Cardiac muscle cell (in vitro differentiated cells and primary cell): Measurements from ENCODE around the gene FIGN. TPM values are rescaled to one million over a fixed set of nuclear protein-coding genes. Genes with fewer than 3 reads are reported as not detected.
A peak's percentile ranks its signal among the peaks of the same experiment; 100 is the strongest.

ENCODE experiments used
- DNase-seq, 2 donors: peaks; one replicate each; pipeline versions ENCODE4 v3.0.0 to v3.0.0-alpha.2; 2010 to 2017; ENCODE audit warnings: low read depth in 1 of 2, low spot score in 1 of 2
- H3K27ac ChIP-seq: fragments of 200-600 bp; sonication (generic); 2 replicates; pipeline ENCODE4 v1.5.1; 2016
- H3K27me3 ChIP-seq: fragments of 200-600 bp; sonication (generic); 2 replicates; pipeline ENCODE4 v1.6.0; 2016; ENCODE audit warnings: control low read depth
- H3K36me3 ChIP-seq: fragments of 200-600 bp; sonication (generic); 2 replicates; pipeline ENCODE4 v1.5.1; 2016; ENCODE audit warnings: control low read depth
- H3K4me1 ChIP-seq: fragments of 200-600 bp; sonication (generic); 2 replicates; pipeline ENCODE4 v1.8.1; 2017; ENCODE audit warnings: low read depth, mild to moderate bottlenecking, mixed run types
- H3K4me3 ChIP-seq: fragments of 200-600 bp; sonication (generic); 2 replicates; pipeline ENCODE4 v1.5.1; 2016; ENCODE audit warnings: mild to moderate bottlenecking
- H3K9me3 ChIP-seq: fragments of 200-600 bp; sonication (generic); 2 replicates; pipeline ENCODE4 v1.5.1; 2017; ENCODE audit warnings: low read depth, mild to moderate bottlenecking, control low read depth
- CTCF ChIP-seq: IDR thresholded peaks from 2 replicates; pipeline ENCODE4 v1.5.1; 2012; ENCODE audit warnings: low read depth, mild to moderate bottlenecking, low read length
- polyA plus RNA-seq: library from polyadenylated mRNA; unstranded; fragments of >200 nt; fragmentation: Nextera tagmentation; extraction: Ambion mirVana; gene quantifications from 2 replicates; pipeline ENCODE4 v1.2.1, GENCODE V29; 2016
- total RNA-seq: library from RNA; depleted of rRNA; stranded (reverse); fragments of >200 nt; gene quantifications from 2 replicates; pipeline ENCODE4 v1.2.3, GENCODE V29; 2016

FIGN gene
- total and polyA plus RNA-seq, 2 experiments from 2014 or later: 12.6 to 51.0 TPM

GRCh38 chr2:163733301-163733938 is 2.4 kb downstream of the FIGN start:
- Histone ChIP-seq H3K4me3 (peak overlapping the region; percentile 98), H3K27me3 (no peaks in the 10 kb centered on the region), H3K36me3 (no peaks in the 10 kb centered on the region), H3K4me1 (peaks cover 53% of the 10 kb centered on the region), H3K27ac (peak overlapping the region; percentile 100), H3K9me3 (no peaks in the 10 kb centered on the region)
- DNase-seq: peak in 1 of 2 donors; percentile 52
- TF ChIP-seq CTCF: no peak

DNA sequence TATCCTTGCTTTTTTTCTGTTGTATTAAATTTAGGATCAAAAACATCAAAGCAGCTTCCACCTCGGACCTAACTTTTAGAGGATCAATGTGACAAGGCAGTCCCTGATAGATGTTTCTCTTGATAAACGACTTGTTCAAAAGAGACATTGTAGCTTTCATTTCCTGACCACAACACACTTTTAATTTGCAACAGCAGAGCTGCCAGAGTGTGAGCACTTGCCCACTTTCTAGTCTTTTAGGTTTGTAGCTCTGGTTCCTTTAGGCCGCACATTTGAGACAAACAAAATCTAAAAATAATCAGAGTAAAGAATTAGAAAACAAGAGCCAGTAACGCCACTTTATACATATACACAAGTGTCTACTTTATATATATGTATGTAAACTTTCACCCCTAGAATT is 3.1 kb downstream of the FIGN start:
- DNase-seq: no peak
- Histone ChIP-seq H3K27me3 (no peaks in the 10 kb centered on the region), H3K4me1 (peaks cover 52% of the 10 kb centered on the region), H3K27ac (peak overlapping the region; percentile 100), H3K4me3 (peak overlapping the region; percentile 98), H3K9me3 (no peaks in the 10 kb centered on the region), H3K36me3 (no peaks in the 10 kb centered on the region)
- TF ChIP-seq CTCF: no peak

- H3K27ac ChIP-seq: peak overlapping the region; percentile 100
- H3K9me3 ChIP-seq: no peaks in the 10 kb centered on the region
- H3K36me3 ChIP-seq: no peaks in the 10 kb centered on the region
- DNase-seq: no peak
- H3K4me1 ChIP-seq: peaks cover 52% of the 10 kb centered on the region
- no peaks in the 10 kb centered on the region for H3K27me3 ChIP-seq
- no peak for TF ChIP-seq CTCF
- H3K4me3 ChIP-seq: peak overlapping the region; percentile 98
Measured at GRCh38 chr2:163731735-163732134, 4.1 kb downstream of the FIGN start.

DNA sequence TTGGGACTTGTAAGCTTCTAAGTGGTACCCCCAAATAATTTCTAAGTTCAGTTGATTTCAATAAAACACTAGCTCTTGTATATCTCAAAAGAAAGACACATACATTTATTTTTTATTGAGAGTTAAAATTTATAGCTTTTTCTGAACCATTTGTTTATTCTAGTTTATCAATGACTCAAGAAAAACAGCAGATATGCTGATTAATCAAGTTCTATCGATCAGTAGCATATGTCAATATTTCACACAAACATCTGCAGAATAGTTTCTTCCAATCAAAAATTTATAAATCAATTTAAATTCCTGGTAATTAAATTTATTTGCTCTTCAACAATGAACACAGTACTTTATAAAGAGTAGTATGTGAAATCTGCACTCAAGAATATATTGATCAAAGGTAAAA is 5.3 kb downstream of the FIGN start:
- Histone ChIP-seq H3K4me3 (peak overlapping the region; percentile 98), H3K36me3 (no peaks in the 10 kb centered on the region), H3K27me3 (no peaks in the 10 kb centered on the region), H3K9me3 (no peaks in the 10 kb centered on the region), H3K27ac (peak overlapping the region; percentile 100), H3K4me1 (peaks cover 55% of the 10 kb centered on the region)
- no peak for TF ChIP-seq CTCF
- DNase-seq: no peak

DNA sequence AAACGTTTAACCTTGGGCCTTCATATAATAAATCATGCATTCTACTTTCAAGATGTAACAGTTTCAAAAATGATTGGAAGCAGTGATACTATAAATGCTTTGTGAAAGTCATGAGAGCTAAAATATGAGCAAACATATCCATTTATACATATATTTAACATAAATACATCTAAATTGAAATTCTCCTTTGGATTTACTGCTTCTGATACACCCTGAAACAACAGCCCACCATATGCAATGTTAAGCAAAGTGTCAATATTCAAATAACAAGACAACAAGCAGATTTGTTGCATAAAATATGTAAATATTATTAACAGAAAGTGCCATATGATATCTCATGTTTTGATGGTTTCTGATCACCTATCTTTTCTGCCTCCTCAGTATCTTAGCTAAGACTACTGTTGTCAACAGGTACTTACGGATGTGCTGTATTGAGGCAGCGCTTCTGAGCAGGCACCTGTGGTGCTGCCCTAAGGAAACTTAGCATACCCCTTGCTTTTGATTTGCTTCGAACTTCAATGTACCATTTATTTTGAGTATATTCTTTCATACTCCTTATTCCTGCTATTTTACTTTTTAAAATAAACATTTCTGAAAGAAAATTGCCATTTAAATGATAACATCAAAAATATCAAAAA is 6.1 kb downstream of the FIGN start:
- Histone ChIP-seq H3K27ac (peak overlapping the region; percentile 10), H3K4me3 (peak overlapping the region; percentile 98), H3K9me3 (no peaks in the 10 kb centered on the region), H3K27me3 (no peaks in the 10 kb centered on the region), H3K4me1 (peaks cover 55% of the 10 kb centered on the region), H3K36me3 (no peaks in the 10 kb centered on the region)
- no peak for TF ChIP-seq CTCF
- DNase-seq: no peak
